GM13976 (cell line): ENCODE results near the gene EGR1.

Experiments
- DNase-seq: peaks from one replicate; pipeline ENCODE4 v3.0.0; 2012; ENCODE audit warnings: low spot score
- CTCF ChIP-seq: IDR thresholded peaks from 2 replicates; pipeline ENCODE4 v1.5.1; 2012; ENCODE audit warnings: borderline replicate concordance, mild to moderate bottlenecking; ENCODE audit not compliant: insufficient read depth; ENCODE audit errors: extremely low read depth, missing control alignments, control extremely low read depth
- in situ Hi-C: fragments of 300-500 bp; cut with MboI; formaldehyde crosslinking; loops from one replicate; pipeline ENCODE4 v1.12.0; 2022; ENCODE audit warnings: low sequenced_read_pairs, mixed read lengths, inconsistent platforms; ENCODE audit not compliant: unreplicated experiment

The EGR1 gene

DNA sequence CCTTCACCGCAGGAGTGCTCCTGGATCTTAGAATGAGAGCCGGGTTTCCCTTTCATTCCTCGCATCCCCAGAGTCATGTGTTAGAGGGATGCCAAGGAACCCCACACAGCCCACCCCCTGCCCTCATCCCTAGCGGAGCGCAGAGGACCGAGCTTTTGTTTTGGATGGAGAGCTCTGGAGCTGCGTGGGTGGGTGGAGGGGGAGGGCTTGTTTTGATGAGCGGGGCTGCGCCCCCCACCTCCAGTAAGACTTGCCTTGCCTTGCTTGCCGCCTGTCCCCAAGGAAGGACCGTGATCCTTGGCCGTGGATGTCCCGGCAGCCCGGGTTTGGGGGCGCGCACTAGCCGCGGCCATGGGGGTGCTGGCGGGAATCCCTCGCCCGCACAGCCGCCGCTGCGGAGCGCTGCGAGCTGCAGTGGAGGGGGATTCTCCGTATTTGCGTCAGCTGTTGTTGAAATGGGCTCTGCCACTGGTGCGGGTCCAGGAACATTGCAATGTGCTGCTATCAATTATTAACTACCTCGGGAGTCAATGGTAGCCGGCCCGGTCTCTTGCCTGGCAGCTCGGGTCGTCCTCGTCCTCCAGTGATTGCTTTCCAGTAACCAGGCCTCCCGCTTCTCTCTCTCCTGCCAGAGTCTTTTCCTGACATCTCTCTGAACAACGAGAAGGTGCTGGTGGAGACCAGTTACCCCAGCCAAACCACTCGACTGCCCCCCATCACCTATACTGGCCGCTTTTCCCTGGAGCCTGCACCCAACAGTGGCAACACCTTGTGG lies 1.0 kb downstream of the EGR1 start:
- TF ChIP-seq CTCF, result no peak
- no peak for DNase-seq
- in situ Hi-C loops, result no loop called here

DNA sequence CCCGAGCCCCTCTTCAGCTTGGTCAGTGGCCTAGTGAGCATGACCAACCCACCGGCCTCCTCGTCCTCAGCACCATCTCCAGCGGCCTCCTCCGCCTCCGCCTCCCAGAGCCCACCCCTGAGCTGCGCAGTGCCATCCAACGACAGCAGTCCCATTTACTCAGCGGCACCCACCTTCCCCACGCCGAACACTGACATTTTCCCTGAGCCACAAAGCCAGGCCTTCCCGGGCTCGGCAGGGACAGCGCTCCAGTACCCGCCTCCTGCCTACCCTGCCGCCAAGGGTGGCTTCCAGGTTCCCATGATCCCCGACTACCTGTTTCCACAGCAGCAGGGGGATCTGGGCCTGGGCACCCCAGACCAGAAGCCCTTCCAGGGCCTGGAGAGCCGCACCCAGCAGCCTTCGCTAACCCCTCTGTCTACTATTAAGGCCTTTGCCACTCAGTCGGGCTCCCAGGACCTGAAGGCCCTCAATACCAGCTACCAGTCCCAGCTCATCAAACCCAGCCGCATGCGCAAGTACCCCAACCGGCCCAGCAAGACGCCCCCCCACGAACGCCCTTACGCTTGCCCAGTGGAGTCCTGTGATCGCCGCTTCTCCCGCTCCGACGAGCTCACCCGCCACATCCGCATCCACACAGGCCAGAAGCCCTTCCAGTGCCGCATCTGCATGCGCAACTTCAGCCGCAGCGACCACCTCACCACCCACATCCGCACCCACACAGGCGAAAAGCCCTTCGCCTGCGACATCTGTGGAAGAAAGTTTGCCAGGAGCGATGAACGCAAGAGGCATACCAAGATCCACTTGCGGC lies 1.8 kb downstream of the EGR1 start:
- DNase-seq, result no peak
- TF ChIP-seq CTCF, result no peak
- in situ Hi-C loops, result no loop called here

- DNase-seq, result no peak
- in situ Hi-C loops, result no loop called here
- no peak for TF ChIP-seq CTCF
Observed at GRCh38 chr5:138467711-138468132, 2.4 kb downstream of the EGR1 start.

DNA sequence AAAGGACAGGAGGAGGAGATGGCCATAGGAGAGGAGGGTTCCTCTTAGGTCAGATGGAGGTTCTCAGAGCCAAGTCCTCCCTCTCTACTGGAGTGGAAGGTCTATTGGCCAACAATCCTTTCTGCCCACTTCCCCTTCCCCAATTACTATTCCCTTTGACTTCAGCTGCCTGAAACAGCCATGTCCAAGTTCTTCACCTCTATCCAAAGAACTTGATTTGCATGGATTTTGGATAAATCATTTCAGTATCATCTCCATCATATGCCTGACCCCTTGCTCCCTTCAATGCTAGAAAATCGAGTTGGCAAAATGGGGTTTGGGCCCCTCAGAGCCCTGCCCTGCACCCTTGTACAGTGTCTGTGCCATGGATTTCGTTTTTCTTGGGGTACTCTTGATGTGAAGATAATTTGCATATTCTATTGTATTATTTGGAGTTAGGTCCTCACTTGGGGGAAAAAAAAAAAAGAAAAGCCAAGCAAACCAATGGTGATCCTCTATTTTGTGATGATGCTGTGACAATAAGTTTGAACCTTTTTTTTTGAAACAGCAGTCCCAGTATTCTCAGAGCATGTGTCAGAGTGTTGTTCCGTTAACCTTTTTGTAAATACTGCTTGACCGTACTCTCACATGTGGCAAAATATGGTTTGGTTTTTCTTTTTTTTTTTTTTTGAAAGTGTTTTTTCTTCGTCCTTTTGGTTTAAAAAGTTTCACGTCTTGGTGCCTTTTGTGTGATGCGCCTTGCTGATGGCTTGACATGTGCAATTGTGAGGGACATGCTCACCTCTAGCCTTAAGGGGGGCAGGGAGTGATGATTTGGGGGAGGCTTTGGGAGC lies 3.1 kb downstream of the EGR1 start:
- in situ Hi-C loops, result no loop called here
- DNase-seq, result no peak
- TF ChIP-seq CTCF, result no peak

- no peak for DNase-seq
- in situ Hi-C loops, result no loop called here
- TF ChIP-seq CTCF, result no peak
Observed at GRCh38 chr5:138468966-138469539, 3.8 kb downstream of the EGR1 start.
